Measurements from ENCODE around the gene ATP1B4. TPM values are rescaled to one million over a fixed set of nuclear protein-coding genes. Genes with fewer than 3 reads are reported as not detected.

ATP1B4 gene
- total and polyA plus RNA-seq, 2 donors (not counting 1 experiment from before 2014, with no cell fraction given) = not detected

DNA sequence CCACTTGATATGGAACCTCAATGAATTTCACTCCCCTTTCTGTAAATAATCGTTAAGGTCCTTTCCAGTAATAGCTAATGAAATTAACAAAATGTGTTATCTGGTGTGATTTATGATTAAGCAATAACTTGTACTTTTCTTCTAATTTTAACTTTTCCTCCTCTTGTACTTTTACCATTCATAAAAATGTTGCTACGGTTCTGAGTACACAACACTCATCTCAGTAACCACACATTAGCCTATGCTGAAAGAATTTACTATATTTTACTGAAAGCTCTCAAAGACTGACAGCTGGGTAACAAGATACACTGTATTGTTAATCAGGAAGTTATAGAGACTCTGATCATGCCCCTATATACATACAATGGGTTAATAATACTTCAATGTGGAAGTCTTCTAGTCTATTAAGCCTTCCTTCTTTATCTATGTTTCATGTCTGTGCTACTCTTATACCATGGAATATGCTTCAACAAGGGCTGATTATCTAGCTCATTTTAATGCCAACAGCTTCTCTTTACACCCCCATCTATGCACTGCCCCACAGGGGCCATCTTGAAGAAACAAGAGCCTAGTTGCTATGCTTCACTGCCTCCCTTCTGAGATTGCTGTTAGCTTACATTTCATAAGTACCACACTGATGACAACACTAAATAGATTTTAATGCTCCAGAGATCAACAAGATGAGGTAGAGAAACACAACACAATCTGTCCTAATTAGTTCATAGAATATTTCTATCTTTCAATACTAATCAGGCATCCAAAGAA lies 68.1 kb downstream of the ATP1B4 start:
- no peaks in the 10 kb centered on the region for H3K9me3 ChIP-seq (ENCODE audit: control insufficient read depth, insufficient read depth, low read depth, low read length)
- H3K27me3 ChIP-seq (ENCODE audit: control insufficient read depth, insufficient read depth, low read length) = no peaks in the 10 kb centered on the region
- no peak overlapping the region for H3K4me3 ChIP-seq (replicated peaks in 1 of 4; ENCODE audit: control extremely low read depth in 1 of 4, insufficient read depth in 1 of 4, low read depth in 3 of 4, low read length in 4 of 4)
- no peaks in the 10 kb centered on the region for H3K36me3 ChIP-seq (ENCODE audit: control insufficient read depth, insufficient read depth, low read length)
- H2AFZ ChIP-seq (ENCODE audit: low read length) = no peak overlapping the region
- H3K9ac ChIP-seq (ENCODE audit: insufficient read depth, low read length) = no peak overlapping the region
- H3K4me2 ChIP-seq (ENCODE audit: extremely low read depth, insufficient read depth, low read length) = no peak overlapping the region
- DNase-seq (ENCODE audit: low read depth in 2 of 2) = no peak
- H3K4me1 ChIP-seq (ENCODE audit: control insufficient read depth, extremely low read depth, insufficient read depth, low read length) = no peaks in the 10 kb centered on the region
- no peaks in the 10 kb centered on the region for H4K20me1 ChIP-seq (ENCODE audit: control insufficient read depth, extremely low read depth, insufficient read depth, low read length)
- H3K27ac ChIP-seq (ENCODE audit: insufficient read depth, low read length) = no peak overlapping the region
- TF ChIP-seq, protein P1, sequence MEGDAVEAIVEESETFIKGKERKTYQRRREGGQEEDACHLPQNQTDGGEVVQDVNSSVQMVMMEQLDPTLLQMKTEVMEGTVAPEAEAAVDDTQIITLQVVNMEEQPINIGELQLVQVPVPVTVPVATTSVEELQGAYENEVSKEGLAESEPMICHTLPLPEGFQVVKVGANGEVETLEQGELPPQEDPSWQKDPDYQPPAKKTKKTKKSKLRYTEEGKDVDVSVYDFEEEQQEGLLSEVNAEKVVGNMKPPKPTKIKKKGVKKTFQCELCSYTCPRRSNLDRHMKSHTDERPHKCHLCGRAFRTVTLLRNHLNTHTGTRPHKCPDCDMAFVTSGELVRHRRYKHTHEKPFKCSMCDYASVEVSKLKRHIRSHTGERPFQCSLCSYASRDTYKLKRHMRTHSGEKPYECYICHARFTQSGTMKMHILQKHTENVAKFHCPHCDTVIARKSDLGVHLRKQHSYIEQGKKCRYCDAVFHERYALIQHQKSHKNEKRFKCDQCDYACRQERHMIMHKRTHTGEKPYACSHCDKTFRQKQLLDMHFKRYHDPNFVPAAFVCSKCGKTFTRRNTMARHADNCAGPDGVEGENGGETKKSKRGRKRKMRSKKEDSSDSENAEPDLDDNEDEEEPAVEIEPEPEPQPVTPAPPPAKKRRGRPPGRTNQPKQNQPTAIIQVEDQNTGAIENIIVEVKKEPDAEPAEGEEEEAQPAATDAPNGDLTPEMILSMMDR (conservative IDR thresholded peaks at IDR 0.05 in 1 of 2, IDR thresholded peaks at IDR 0.05 in 1 of 2; ENCODE audit: low read depth in 1 of 2, low read length in 2 of 2) = no peak
- TF ChIP-seq EZH2 (IDR thresholded peaks at IDR 0.05; ENCODE audit: low read length, missing control alignments) = no peak
- no peaks in the 10 kb centered on the region for H3K79me2 ChIP-seq (ENCODE audit: control insufficient read depth, insufficient read depth, low read length)

Other genes with a start within 250 kb of the ATP1B4 start
- not detected in 2 replicates for gene RHOXF1, start 246.2 kb upstream of the ATP1B4 start, total RNA-seq
- not detected in 2 replicates for gene RHOXF1, start 246.2 kb upstream of the ATP1B4 start, polyA plus RNA-seq
- not detected in 2 replicates for gene RHOXF2, start 203.5 kb upstream of the ATP1B4 start, total RNA-seq
- 0.03 TPM in 1 of 2 replicates, not detected in the other for gene RHOXF2, start 203.5 kb upstream of the ATP1B4 start, polyA plus RNA-seq
- gene ZBTB33, start 111.3 kb upstream of the ATP1B4 start, total RNA-seq = 9.7 and 10.3 TPM in 2 replicates
- gene ZBTB33, start 111.3 kb upstream of the ATP1B4 start, polyA plus RNA-seq = 5.0 and 6.6 TPM in 2 replicates
- under 0.01 TPM in 2 replicates for gene TMEM255A, start 50.6 kb upstream of the ATP1B4 start, total RNA-seq
- gene TMEM255A, start 50.6 kb upstream of the ATP1B4 start, polyA plus RNA-seq = 0.67 and 0.93 TPM in 2 replicates
- gene LAMP2, start 107.2 kb downstream of the ATP1B4 start, total RNA-seq = 172 and 182 TPM in 2 replicates
- gene LAMP2, start 107.2 kb downstream of the ATP1B4 start, polyA plus RNA-seq = 159 and 196 TPM in 2 replicates
- 32.4 and 39.3 TPM in 2 replicates for gene CUL4B, start 198.9 kb downstream of the ATP1B4 start, total RNA-seq
- gene CUL4B, start 198.9 kb downstream of the ATP1B4 start, polyA plus RNA-seq = 50.7 and 57.0 TPM in 2 replicates
- gene MCTS1, start 242.0 kb downstream of the ATP1B4 start, total RNA-seq = 24.9 and 27.6 TPM in 2 replicates
- gene MCTS1, start 242.0 kb downstream of the ATP1B4 start, polyA plus RNA-seq = 63.1 and 72.1 TPM in 2 replicates